ENCODE data around the gene BRINP1. TPM values are rescaled to one million over a fixed set of nuclear protein-coding genes. Genes with fewer than 3 reads are reported as not detected.

BRINP1 gene
- total RNA-seq, 4 donors from 2014 or later: not detected

DNA sequence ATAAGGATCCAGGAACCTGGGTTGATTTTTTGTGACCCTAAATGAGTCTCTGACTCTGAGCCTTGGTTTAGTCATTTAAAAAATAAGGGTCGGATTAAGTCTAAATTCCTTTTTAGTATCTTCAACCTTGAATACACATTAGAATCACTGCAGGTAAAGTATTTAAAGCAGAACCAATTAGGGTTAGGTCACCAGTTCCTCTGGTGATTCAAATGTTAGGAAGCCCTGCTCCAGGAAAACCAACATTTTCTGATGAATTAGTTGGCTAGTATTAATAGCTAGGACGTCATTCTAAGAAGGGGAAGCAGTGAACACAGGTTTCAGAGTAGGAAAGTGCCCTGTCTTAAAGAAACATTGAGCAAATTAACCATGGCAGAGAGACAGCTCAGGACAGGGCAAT lies 31.4 kb upstream of the BRINP1 start:
- TF ChIP-seq POLR2AphosphoS5 (IDR thresholded peaks at IDR 0.05) (no peak), POLR2A (IDR thresholded peaks at IDR 0.05) (no peak), CTCF (IDR thresholded peaks at IDR 0.05) (no peak), EP300 (IDR thresholded peaks at IDR 0.05) (no peak)
- no peaks in the 10 kb centered on the region for H3K9me3 ChIP-seq

DNA sequence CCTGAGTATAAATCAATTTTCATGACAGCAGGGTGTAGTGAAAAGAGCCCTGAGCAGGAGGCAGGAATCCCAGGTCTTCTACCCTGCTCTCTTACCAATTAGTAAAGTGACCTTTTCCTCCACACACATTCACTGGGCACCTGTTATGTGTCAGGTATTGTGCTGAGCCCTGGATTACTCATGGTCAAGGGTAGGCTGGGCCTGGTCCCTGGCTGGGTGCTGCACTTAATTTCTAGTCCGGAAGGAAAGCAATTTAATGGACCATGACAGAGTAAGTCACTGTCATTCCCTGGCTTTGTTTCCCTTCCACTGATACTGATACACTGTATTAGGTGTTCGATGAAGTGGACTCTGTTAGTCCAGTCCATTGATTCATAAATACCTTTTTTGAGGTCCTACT lies 29.1 kb upstream of the BRINP1 start:
- Histone ChIP-seq H3K9me3 (no peaks in the 10 kb centered on the region), H3K27ac (no peak overlapping the region)
- 80% methylated on average over 2 of the region's 2 CpGs for WGBS

More for the DNA sequence above, 31.4 kb upstream of the BRINP1 start:
- no peak for DNase-seq (ENCODE audit: low spot score in 2 of 2)
- Histone ChIP-seq H3K4me3 (no peak overlapping the region), H3K27me3 (no peaks in the 10 kb centered on the region), H3K4me1 (no peaks in the 10 kb centered on the region), H3K27ac (no peak overlapping the region), H3K36me3 (no peaks in the 10 kb centered on the region)
- WGBS: 49% methylated on average over 2 of the region's 2 CpGs

GRCh38 chr9:119391878-119392277 lies 22.6 kb upstream of the BRINP1 start:
- Histone ChIP-seq H3K4me1 (no peaks in the 10 kb centered on the region), H3K27ac (no peak overlapping the region)
- TF ChIP-seq CTCF (IDR thresholded peaks at IDR 0.05) (no peak), POLR2AphosphoS5 (IDR thresholded peaks at IDR 0.05) (no peak), EP300 (IDR thresholded peaks at IDR 0.05) (no peak), POLR2A (IDR thresholded peaks at IDR 0.05) (no peak)

More for the DNA sequence above, 29.1 kb upstream of the BRINP1 start:
- Histone ChIP-seq H3K27me3 (no peaks in the 10 kb centered on the region), H3K36me3 (no peaks in the 10 kb centered on the region), H3K4me1 (no peaks in the 10 kb centered on the region), H3K4me3 (no peak overlapping the region)
- TF ChIP-seq EP300 (IDR thresholded peaks at IDR 0.05) (no peak), POLR2AphosphoS5 (IDR thresholded peaks at IDR 0.05) (no peak), CTCF (IDR thresholded peaks at IDR 0.05) (no peak), POLR2A (IDR thresholded peaks at IDR 0.05) (no peak)
- DNase-seq (ENCODE audit: low spot score in 2 of 2): no peak

DNA sequence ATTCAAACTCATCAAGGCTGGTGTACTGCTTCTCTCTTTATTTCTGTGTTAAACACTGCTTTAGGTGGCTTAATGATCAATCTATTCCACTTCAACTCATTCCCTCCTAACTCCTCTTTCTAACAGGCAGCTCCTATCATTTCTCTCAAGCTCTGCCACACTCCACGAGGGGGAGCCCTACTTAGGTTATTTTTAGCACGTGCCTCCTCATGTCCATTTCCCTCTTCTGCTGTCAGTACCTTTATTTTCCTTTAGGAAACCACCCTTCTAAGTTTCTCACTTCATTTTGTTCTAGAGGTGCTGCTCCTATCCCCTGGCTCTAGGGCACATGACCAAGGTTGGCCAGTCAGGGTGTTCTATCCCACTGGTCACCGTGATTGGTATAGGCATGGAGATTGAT lies 6.7 kb upstream of the BRINP1 start:
- no peaks in the 10 kb centered on the region for H3K9me3 ChIP-seq
- 31% methylated on average over 3 of the region's 3 CpGs for WGBS
- no peak overlapping the region for H3K27ac ChIP-seq
- no peak overlapping the region for H3K4me3 ChIP-seq
- H3K4me1 ChIP-seq: no peaks in the 10 kb centered on the region
- DNase-seq (ENCODE audit: low spot score in 2 of 2): no peak
- H3K27me3 ChIP-seq: peaks cover 8% of the 10 kb centered on the region
- no peaks in the 10 kb centered on the region for H3K36me3 ChIP-seq
- no peak for TF ChIP-seq POLR2A (IDR thresholded peaks at IDR 0.05)
- TF ChIP-seq POLR2AphosphoS5 (IDR thresholded peaks at IDR 0.05): no peak
- TF ChIP-seq CTCF (IDR thresholded peaks at IDR 0.05): no peak
- no peak for TF ChIP-seq EP300 (IDR thresholded peaks at IDR 0.05)

More at GRCh38 chr9:119391878-119392277, 22.6 kb upstream of the BRINP1 start:
- H3K4me3 ChIP-seq: no peak overlapping the region
- no peaks in the 10 kb centered on the region for H3K9me3 ChIP-seq
- no peak for DNase-seq (ENCODE audit: low spot score in 2 of 2)
- H3K27me3 ChIP-seq: no peaks in the 10 kb centered on the region
- H3K36me3 ChIP-seq: no peaks in the 10 kb centered on the region

- Histone ChIP-seq H3K27me3 (peaks cover 36% of the 10 kb centered on the region), H3K9me3 (no peaks in the 10 kb centered on the region), H3K4me3 (no peak overlapping the region), H3K36me3 (no peaks in the 10 kb centered on the region), H3K27ac (no peak overlapping the region), H3K4me1 (peaks cover 13% of the 10 kb centered on the region)
- 81% methylated on average over 2 of the region's 2 CpGs for WGBS
- no peak for DNase-seq (ENCODE audit: low spot score in 2 of 2)
- no peak for TF ChIP-seq POLR2A (IDR thresholded peaks at IDR 0.05)
- no peak for TF ChIP-seq POLR2AphosphoS5 (IDR thresholded peaks at IDR 0.05)
- no peak for TF ChIP-seq CTCF (IDR thresholded peaks at IDR 0.05)
- no peak for TF ChIP-seq EP300 (IDR thresholded peaks at IDR 0.05)
Observed at GRCh38 chr9:119372951-119373350, 3.7 kb upstream of the BRINP1 start.

Measured in suprapubic skin (tissue), 4 donors.